ENCODE measurements around the gene ARID1B. TPM values are rescaled to one million over a fixed set of nuclear protein-coding genes. Genes with fewer than 3 reads are reported as not detected.

Gene ARID1B
- total RNA-seq, 4 donors from 2014 or later = 70.5 to 135 (median 78.2) TPM

- TF ChIP-seq CTCF (IDR thresholded peaks at IDR 0.05) = no peak
- no peak for DNase-seq (ENCODE audit: low spot score)
- no peak for ATAC-seq (ENCODE audit: low FRiP score)
These were observed 340.4 kb downstream of the ARID1B start for GRCh38 chr6:157117431-157118095.

GRCh38 chr6:157119502-157120027 is 342.4 kb downstream of the ARID1B start:
- DNase-seq (ENCODE audit: low spot score) = no peak
- ATAC-seq (ENCODE audit: low FRiP score) = no peak
- no peak for TF ChIP-seq CTCF (IDR thresholded peaks at IDR 0.05)

GRCh38 chr6:157120534-157121232 is 343.5 kb downstream of the ARID1B start:
- no peak for TF ChIP-seq CTCF (IDR thresholded peaks at IDR 0.05)
- DNase-seq (ENCODE audit: low spot score) (no peak), ATAC-seq (ENCODE audit: low FRiP score) (no peak)

- ATAC-seq (ENCODE audit: low FRiP score) (no peak), DNase-seq (ENCODE audit: low spot score) (no peak)
- no peak for TF ChIP-seq CTCF (IDR thresholded peaks at IDR 0.05)
These were observed 344.7 kb downstream of the ARID1B start for GRCh38 chr6:157121897-157122296.

GRCh38 chr6:157123234-157123633 is 346.1 kb downstream of the ARID1B start:
- TF ChIP-seq CTCF (IDR thresholded peaks at IDR 0.05) = no peak
- DNase-seq (ENCODE audit: low spot score) (no peak), ATAC-seq (ENCODE audit: low FRiP score) (no peak)

GRCh38 chr6:157124485-157125254 is 347.5 kb downstream of the ARID1B start:
- no peak for TF ChIP-seq CTCF (IDR thresholded peaks at IDR 0.05)
- no peak for ATAC-seq (ENCODE audit: low FRiP score)
- no peak for DNase-seq (ENCODE audit: low spot score)
